HG03558 (cell line): ENCODE data around the gene GNAI1.

Experiments
- ATAC-seq: cut with Tn5 transposase; IDR thresholded peaks from one replicate; pipeline ENCODE4 v1.9.1; 2021; ENCODE audit warnings: moderate number of reproducible peaks; ENCODE audit not compliant: unreplicated experiment; ENCODE audit errors: extremely low read depth

Gene GNAI1

DNA sequence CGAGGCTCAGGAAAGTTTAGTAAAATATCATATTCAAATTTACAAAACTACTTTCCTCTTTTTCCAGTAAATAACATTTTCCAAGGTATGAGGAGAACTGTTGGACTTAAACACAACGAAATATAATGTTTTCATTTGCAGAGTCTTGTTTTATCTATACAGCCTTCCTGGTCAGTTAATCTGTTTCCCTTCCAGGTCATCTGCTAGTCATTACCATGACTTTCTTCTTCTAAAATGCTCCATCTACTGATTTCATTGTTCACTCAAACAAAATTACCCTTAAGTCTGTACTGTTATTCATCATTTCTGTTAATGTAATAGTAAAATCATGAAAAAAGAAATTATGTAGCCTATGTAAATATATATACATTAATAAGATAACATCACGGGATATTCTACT is 69.8 kb downstream of the GNAI1 start:
- ATAC-seq, result no peak

DNA sequence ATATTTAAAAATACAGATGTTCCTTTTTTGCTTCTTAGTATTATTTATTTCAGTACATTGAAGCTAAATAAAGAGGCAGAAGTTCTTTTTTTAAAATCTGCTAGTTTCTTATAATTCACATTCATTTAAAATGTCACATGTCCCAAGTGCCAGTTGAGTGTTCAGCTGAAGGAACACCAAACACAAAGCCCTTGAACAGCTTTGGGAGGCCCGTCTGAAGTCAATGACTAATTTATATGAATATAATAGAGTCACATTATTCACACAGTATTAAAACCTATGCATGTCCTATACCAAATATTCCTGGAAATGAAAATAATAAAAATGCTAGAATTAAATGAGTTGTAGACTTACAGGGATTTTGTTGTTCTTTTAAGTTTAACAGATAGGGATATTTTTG is 70.3 kb downstream of the GNAI1 start:
- no peak for ATAC-seq

GRCh38 chr7:80206763-80207162 is 72.1 kb downstream of the GNAI1 start:
- peak; percentile 54 for ATAC-seq

- ATAC-seq, result no peak
Measured at GRCh38 chr7:80207501-80207900, 72.9 kb downstream of the GNAI1 start.

DNA sequence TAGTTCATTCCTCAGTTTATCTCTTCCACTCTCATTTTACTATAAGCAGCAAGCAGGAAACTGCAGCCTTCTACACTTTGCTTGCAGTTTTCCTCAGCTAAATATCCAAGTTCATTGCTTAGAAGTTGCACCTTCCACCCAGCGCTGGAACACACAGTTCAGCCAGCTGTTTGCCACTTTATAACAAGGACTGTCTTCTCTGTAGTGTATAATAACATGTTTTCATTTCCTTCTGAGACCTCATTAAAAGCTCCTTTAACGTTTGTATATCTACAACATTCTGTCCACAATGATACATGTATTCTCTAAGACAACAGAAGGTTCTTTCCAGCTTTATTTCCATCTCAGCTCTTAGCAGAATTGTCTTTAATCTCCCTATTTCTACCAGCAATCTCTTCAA is 74.1 kb downstream of the GNAI1 start:
- ATAC-seq, result no peak

DNA sequence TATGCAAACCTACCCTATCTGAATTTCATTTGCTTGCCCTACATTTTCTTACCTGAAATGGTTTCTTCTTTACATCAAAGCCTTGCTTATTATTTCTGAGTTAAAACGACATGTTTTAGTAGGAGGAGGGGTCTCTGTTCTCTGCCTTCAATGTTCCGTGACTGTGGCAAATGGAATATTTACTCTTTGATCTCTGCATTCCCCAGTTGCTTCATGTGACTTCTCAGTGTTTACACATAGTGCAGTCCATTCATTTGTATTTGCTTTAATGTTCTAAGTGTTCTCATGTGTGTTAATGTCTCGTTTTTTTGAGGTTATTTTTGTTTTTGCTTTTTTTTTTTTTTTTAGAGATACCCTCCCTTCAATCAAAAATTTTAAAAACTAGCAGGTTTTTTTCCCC is 75.8 kb downstream of the GNAI1 start:
- no peak for ATAC-seq

- no peak for ATAC-seq
Measured at GRCh38 chr7:80213814-80214213, 79.2 kb downstream of the GNAI1 start.

GRCh38 chr7:80215734-80216133 is 81.1 kb downstream of the GNAI1 start:
- ATAC-seq, result no peak

- ATAC-seq, result no peak
Measured at GRCh38 chr7:80216996-80217842, 82.6 kb downstream of the GNAI1 start.

GRCh38 chr7:80218723-80219122 is 84.1 kb downstream of the GNAI1 start:
- no peak for ATAC-seq

GRCh38 chr7:80220022-80220634 is 85.5 kb downstream of the GNAI1 start:
- no peak for ATAC-seq

GRCh38 chr7:80224415-80224814 is 89.8 kb downstream of the GNAI1 start:
- ATAC-seq, result no peak

DNA sequence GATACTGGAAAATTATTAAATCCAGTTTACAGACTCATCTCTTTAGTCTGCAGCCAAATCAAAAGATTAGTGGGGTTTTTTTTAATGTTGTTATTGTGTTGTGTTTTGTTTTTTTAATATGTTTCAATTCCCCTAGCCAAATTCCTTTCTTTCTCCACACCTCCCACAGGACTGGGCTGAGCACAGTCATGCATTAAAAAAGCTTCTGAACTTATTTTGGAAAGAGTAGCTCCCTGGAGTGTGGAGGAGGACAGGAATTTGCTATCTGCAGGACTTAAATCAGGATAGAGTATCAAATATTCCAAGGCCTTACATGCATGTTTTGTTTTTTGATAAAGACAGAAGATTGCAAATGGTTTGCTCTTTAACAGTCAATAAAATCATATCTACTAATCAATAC is 90.7 kb downstream of the GNAI1 start:
- ATAC-seq, result no peak

DNA sequence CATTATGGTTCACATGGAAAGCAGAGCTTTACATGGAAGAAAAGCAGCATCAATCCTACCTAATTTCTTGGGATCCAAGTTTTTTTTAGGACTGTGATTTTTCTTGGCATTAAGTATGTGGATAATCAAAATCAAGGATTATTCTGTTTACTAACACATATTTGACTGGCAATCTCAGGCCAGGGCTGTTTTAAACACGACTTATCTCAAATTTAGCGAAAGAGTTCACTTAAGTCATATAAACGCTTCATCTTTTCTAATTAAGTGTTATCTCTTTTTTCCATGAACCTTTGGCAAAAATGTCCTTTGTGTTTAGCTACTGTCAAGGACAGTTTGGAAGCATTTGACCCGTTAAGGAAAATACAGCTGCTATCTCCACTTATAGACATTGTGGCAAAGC is 92.0 kb downstream of the GNAI1 start:
- ATAC-seq, result no peak

DNA sequence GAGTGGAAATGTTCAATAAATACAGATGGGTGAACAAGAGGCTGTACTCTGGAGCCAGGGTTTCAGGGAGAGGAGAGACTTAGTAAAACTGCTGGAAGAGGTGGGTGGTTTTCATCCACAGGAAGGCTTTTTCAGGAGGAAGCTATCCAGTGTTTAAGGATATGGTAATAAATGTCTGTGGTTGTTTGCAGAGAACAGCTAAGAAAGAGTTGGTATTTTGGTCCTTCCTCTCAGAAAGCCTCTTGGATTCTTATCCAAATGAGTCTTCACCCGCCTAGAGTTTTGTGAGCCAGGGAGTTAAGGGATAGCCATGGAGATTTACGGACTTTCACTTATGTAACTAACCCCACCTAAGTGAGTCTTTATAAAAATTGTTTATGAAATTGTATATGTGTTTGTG is 95.7 kb downstream of the GNAI1 start:
- no peak for ATAC-seq

DNA sequence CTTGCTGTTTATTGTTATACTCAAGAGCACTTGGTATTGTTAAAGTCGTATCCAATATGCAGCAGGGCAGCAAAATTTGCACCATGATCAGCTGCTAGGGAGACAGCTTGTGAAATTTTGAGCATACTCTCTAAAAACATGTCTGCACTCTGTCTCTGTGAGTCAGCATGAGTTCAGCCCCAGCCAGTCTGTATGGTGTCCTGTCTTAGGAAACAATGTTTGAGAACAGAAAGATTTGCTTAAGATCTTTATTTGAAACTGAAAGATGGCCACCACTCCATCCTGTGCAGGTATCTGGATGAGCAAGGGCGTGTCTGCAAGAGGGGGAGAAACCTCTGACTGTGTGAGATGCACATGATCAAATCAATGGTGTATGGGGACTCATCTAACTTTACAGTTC is 97.1 kb downstream of the GNAI1 start:
- ATAC-seq, result no peak

DNA sequence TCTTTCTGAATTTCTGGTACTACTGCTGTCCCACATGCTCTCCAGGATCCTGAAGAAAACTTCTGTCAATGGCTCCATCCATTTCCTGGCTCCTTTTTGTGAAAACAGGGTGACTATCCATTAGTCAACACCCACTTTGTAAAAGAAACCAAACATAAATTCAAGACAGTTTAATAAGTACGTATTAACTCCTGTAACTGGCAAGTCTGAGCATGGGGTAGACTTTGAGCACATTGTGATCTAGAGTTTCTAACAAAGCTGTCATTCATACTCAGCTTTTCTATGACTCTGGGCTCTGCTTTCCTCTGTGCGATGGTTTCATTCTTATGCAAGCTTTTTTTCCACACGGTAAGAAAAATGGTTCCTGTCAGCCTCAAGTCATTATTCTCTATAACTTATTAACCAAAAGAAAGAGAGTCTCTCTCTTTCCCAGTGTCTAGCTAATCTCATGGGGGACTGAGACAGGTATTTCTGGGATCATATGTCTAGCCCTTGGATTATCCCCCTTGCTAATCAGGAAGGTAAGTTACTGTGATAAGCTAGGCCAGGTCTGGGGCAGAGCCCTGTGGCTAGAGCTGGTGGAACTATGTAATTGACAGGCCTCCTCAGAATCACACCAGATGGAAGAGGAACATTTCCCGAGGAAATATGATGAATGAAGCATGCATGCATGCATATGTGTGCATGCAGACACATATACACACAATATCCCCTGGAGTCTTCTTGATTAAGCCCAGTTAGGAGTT is 98.5 kb downstream of the GNAI1 start:
- ATAC-seq, result no peak

DNA sequence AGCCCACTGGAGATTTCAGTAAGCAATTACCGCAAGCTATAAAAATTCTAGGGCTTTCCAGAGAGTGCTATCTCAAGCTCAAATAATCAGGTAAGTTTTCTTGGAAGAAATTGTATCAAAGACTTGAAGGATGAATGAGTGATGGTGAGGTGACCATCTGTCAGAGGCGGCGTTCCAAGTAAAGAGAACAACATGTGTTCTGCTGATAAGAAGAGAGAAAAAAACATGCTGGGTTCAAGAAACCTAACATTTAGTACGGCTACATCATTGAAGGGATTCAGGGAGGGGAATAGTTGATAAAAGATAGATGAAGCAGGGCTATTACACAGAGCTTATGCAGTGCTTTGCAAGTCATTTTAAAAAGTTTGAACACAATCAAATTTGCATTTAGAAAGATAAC is 100.7 kb downstream of the GNAI1 start:
- no peak for ATAC-seq

GRCh38 chr7:80236681-80237080 is 102.0 kb downstream of the GNAI1 start:
- ATAC-seq, result no peak

- ATAC-seq, result no peak
Measured at GRCh38 chr7:80240265-80241025, 105.8 kb downstream of the GNAI1 start.

GRCh38 chr7:80241671-80242070 is 107.0 kb downstream of the GNAI1 start:
- no peak for ATAC-seq
